Measurements from ENCODE around the gene HS3ST1. TPM values are rescaled to one million over a fixed set of nuclear protein-coding genes. Genes with fewer than 3 reads are reported as not detected.

Gene HS3ST1
- total RNA-seq, 2 donors from 2014 or later = 0.78 to 0.99 TPM

GRCh38 chr4:11471618-11472017 is 42.9 kb upstream of the HS3ST1 start:
- 31 to 41% methylated on average over 4 of the region's 4 CpGs for WGBS, 2 donors
- H3K27me3 ChIP-seq = no peaks in the 10 kb centered on the region
- TF ChIP-seq CTCF (IDR thresholded peaks at IDR 0.05) (no peak), POLR2A (IDR thresholded peaks at IDR 0.05) (no peak)
- no peak overlapping the region for H3K4me3 ChIP-seq
- DNase-seq = peak in 1 of 4 donors; percentile 35
- no peaks in the 10 kb centered on the region for H3K4me1 ChIP-seq
- no peaks in the 10 kb centered on the region for H3K9me3 ChIP-seq
- H3K36me3 ChIP-seq (replicated peaks in 1 of 2; ENCODE audit: insufficient read depth in 1 of 2, low read depth in 2 of 2) = no peaks in the 10 kb centered on the region
- ATAC-seq = peak; percentile 18
- intact Hi-C loops (cut with DNase I) = no loop called here
- peak overlapping the region in 1 of 4 donors; percentile 49 for H3K27ac ChIP-seq

- no peaks in the 10 kb centered on the region for H3K27me3 ChIP-seq
- no peaks in the 10 kb centered on the region for H3K9me3 ChIP-seq
- ATAC-seq (no peak), DNase-seq (no peak)
- no peak overlapping the region for H3K4me3 ChIP-seq
- intact Hi-C loops (cut with DNase I) = no loop called here
- H3K4me1 ChIP-seq = no peaks in the 10 kb centered on the region
- 63 to 65% methylated on average over 3 of the region's 3 CpGs for WGBS, 2 donors
- H3K27ac ChIP-seq = no peak overlapping the region
- H3K36me3 ChIP-seq (replicated peaks in 1 of 2; ENCODE audit: insufficient read depth in 1 of 2, low read depth in 2 of 2) = no peaks in the 10 kb centered on the region
- no peak for TF ChIP-seq POLR2A (IDR thresholded peaks at IDR 0.05)
- TF ChIP-seq CTCF (IDR thresholded peaks at IDR 0.05) = no peak
Measured at GRCh38 chr4:11471046-11471441, 42.4 kb upstream of the HS3ST1 start.

- intact Hi-C loops (cut with DNase I) = no loop called here
- no peak for ATAC-seq
Measured at GRCh38 chr4:11470438-11471045, 41.8 kb upstream of the HS3ST1 start.

GRCh38 chr4:11469650-11470437 is 41.1 kb upstream of the HS3ST1 start:
- DNase-seq = no peak
- intact Hi-C loops (cut with DNase I) = no loop called here
- H3K9me3 ChIP-seq = no peaks in the 10 kb centered on the region
- TF ChIP-seq CTCF (IDR thresholded peaks at IDR 0.05) (no peak), POLR2A (IDR thresholded peaks at IDR 0.05) (no peak)
- no peaks in the 10 kb centered on the region for H3K36me3 ChIP-seq (replicated peaks in 1 of 2; ENCODE audit: insufficient read depth in 1 of 2, low read depth in 2 of 2)
- no peaks in the 10 kb centered on the region for H3K4me1 ChIP-seq
- no peak overlapping the region for H3K27ac ChIP-seq
- H3K27me3 ChIP-seq = no peaks in the 10 kb centered on the region
- WGBS, 2 donors = 61 to 62% methylated on average over 8 of the region's 8 CpGs
- ATAC-seq = no peak
- H3K4me3 ChIP-seq = no peak overlapping the region

More at GRCh38 chr4:11470438-11471045, 41.8 kb upstream of the HS3ST1 start:
- DNase-seq = no peak
- WGBS, 2 donors = 35 to 40% methylated on average over 4 of the region's 4 CpGs
- H3K4me3 ChIP-seq = no peak overlapping the region
- H3K9me3 ChIP-seq = no peaks in the 10 kb centered on the region
- H3K27me3 ChIP-seq = no peaks in the 10 kb centered on the region
- no peaks in the 10 kb centered on the region for H3K36me3 ChIP-seq (replicated peaks in 1 of 2; ENCODE audit: insufficient read depth in 1 of 2, low read depth in 2 of 2)
- no peaks in the 10 kb centered on the region for H3K4me1 ChIP-seq
- no peak overlapping the region for H3K27ac ChIP-seq
- TF ChIP-seq CTCF (IDR thresholded peaks at IDR 0.05) (no peak), POLR2A (IDR thresholded peaks at IDR 0.05) (no peak)
